ENCODE results near the gene KRTAP27-1.

GRCh38 chr21:30345014-30345413 is 7.5 kb upstream of the KRTAP27-1 start:
- TF ChIP-seq CTCF (IDR thresholded peaks at IDR 0.05) (no peak), POLR2A (IDR thresholded peaks at IDR 0.05) (no peak)
